OCI-M1 (cell line): ENCODE results near the gene SOX9.
"Not testable (repeated sequence)": the region's sequence is repeated elsewhere in the genome, so short reads cannot be mapped to it uniquely, and the experiment has no call there.

Experiments
- DNase-seq: peaks from one replicate; lab custom pipeline; 2025; lab: John Stamatoyannopoulos, UW

Gene SOX9

GRCh38 chr17:72126575-72127486 is 6.0 kb downstream of the SOX9 start:
- no peak for DNase-seq

GRCh38 chr17:72128039-72128438 is 7.2 kb downstream of the SOX9 start:
- no peak for DNase-seq

DNA sequence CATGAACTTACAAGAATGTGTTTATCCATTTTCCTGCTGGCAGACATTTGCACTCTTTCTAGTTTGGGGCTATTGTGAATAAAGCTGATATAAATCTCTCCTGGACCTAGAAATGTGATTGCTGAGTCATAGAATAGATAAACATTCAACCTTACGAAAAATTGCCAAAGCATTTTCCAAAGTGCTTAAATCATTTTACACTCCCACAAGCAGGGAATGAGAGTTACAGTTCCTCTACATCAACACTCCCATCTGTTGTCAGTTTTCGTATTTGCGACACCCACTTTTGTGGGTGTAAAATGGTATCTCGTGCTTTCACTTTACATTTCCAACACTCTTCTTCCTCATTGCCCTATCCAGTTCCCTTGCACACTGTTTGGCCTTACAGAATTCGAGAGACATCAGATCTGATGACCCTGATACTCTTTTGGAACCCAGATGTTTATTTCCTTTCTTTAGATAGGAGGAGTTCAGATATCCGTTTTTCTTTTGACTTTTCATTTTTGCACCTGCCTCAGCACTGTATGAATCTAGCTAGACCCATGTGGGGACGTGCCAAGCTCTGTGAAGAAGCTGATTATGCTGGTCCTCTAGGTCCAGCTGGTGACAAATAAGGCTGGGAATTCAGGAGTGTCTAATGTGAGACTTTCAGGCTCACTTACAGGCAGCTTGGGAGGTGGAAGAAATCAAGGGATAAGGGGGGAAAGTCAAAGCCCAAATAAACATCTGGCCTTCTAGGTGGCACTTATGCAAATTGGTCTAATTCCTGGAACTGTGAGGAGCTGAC is 14.0 kb downstream of the SOX9 start:
- DNase-seq: no peak

DNA sequence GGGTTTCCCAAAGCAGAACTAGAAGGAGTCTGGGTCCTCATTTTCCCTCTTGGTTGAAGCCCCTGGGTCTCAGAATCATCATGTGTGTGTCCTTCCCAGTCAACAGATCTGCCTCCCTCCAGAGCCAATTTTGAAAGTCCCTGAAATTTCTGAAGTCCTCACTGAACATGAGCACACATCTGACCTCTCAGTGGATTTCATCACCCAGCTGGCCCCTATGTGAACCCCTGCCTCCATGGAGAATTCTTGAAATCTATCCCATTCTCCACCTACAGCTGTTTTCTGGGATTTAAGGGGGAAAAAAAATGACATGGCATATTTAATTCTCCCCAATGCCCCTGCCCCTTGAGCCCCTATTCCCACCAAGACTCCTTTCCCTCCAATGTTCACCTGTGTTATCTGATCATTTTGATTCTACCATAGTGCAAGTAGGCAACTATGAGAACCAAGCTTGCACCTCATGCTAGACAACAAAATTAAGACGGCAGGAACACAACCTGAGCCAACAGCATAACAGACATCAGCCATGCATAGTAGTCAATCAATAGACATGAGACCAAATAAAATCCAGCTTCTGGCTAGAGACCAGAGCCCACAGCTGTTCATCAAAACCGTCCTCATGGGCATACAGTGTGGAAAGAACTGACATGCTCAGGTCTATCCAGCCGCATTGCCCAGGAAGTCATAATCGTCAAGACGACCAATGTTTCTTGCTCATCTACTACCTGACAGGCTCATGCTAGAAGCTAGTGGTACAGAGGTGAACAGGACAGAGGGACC is 14.9 kb downstream of the SOX9 start:
- no peak for DNase-seq

- DNase-seq: no peak
These were observed 15.9 kb downstream of the SOX9 start for GRCh38 chr17:72136692-72137091.

GRCh38 chr17:72137161-72137560 is 16.3 kb downstream of the SOX9 start:
- no peak for DNase-seq

DNA sequence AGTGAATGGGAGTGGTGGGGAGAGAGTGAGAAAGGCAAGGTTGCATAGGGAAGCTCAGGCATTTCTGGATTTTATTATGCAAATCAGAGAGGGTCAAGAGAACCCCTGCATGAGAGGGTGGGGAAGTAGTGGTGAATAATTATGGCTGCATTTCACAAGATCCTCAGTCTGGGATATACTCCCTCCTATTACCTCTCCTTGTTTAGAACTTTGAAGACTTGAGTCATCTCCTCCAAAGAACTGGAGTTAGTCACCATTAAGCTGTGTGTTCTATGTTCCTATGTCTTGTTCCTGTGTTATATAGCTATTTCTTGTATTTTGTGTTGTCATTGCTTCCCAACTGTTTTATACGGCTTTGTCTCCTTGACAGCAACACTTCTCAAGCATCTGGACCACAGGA is 18.4 kb downstream of the SOX9 start:
- no peak for DNase-seq

DNA sequence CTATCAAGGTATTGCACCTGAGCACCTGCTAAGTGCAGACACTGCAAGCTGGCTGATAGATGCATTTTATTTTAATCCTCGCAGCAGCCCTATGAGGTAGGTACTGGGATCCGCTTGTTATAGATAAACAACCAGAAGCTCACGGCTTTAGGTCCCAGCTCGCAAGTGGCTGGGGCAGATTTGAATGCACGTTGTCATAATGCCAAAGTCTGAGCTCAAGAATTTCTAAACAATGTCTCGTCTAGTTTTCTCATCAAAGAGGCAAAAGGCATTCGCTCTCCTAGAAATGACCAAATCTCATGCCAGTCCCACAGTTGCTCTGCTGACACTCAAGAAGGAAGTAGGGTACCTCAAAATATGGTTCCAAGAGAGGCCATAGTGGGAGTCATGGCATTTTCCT is 20.5 kb downstream of the SOX9 start:
- no peak for DNase-seq

GRCh38 chr17:72142097-72142496 is 21.3 kb downstream of the SOX9 start:
- not testable (repeated sequence) for DNase-seq

DNA sequence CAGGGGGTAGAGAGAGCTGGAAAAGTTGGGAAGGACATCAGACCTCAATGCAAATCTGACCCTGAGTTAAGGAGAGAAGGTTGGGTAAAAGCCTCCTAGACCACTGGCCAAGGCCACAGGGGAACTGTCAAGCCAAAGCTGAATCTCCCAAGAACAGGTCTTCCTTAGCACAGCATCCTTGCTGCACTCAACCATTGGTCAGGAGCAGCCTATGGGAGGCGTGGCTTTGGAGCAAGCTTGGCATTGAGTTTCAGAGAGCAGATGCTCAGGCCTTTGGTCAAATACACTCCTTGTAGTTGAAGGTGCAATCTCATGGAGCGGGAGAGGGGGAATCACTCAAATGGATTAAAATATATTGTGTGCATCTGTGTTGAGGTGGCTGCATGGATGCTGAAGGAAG is 21.8 kb downstream of the SOX9 start:
- no peak for DNase-seq

- no peak for DNase-seq
These were observed 22.4 kb downstream of the SOX9 start for GRCh38 chr17:72143245-72143644.

- DNase-seq: no peak
These were observed 23.3 kb downstream of the SOX9 start for GRCh38 chr17:72144101-72144500.

GRCh38 chr17:72145562-72145961 is 24.7 kb downstream of the SOX9 start:
- no peak for DNase-seq

DNA sequence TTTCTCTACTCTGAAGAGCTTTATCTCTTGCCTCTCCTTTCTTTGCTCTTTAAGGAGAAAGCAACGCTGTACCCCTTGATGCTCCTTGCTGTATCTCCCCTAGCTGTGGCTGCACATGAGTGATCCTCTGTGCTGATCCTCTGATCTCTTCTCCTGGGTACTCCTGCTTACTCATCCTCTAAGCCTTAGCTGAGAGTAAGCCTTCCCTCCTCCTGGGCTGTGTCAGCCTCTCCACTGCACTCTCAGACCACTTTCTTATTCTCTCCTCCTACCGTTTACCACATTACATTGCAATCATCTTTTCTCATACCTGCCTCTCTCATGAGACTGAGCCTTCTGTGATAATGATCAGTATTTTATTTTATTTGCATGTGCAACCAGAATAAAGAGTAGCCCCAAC is 25.1 kb downstream of the SOX9 start:
- no peak for DNase-seq

DNA sequence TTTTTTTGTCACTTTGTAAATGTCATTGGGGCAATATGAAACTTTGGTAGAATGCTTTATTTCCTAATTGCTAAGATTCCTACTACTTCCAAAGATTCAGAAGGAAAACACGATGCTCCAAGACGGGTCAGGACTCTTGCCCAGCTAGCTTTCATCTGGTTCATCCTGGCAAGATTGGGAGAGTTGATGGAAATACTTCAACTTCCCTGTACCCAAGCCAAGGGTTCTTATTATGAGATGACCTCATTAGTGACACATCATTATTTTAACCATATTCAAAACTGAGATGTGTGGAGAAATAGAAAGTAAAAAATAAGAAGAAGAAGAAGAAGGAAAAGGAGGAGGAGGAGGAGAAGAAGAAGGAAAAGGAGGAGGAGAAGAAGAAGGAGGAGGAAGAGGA is 25.6 kb downstream of the SOX9 start:
- DNase-seq: no peak

GRCh38 chr17:72150632-72151460 is 30.0 kb downstream of the SOX9 start:
- DNase-seq: no peak

GRCh38 chr17:72151565-72152386 is 31.0 kb downstream of the SOX9 start:
- DNase-seq: peak; percentile 50

- DNase-seq: no peak
These were observed 31.6 kb downstream of the SOX9 start for GRCh38 chr17:72152387-72152929.

GRCh38 chr17:72158895-72159885 is 38.4 kb downstream of the SOX9 start:
- no peak for DNase-seq
